Esophagus muscularis mucosa (tissue), 4 donors: ENCODE data around the gene BTG4.

Source experiments
- CTCF ChIP-seq, 3 experiments: fragments of 200-600 bp in 2 of 3; fragments of 450-650 bp in 1 of 3; sonication (generic) in 2 of 3; IDR thresholded peaks; one replicate each; pipeline ENCODE4 v1.5.1; 2017 to 2019; ENCODE audit warnings: antibody characterized with exemption in 3 of 3, mild to moderate bottlenecking in 2 of 3, moderate library complexity in 1 of 3
- EP300 ChIP-seq: sonication (generic); formaldehyde crosslinking; IDR thresholded peaks from one replicate; pipeline ENCODE4 v1.6.1; 2017; ENCODE audit warnings: antibody characterized with exemption
- POLR2A ChIP-seq: fragments of 450-650 bp; IDR thresholded peaks from one replicate; pipeline ENCODE4 v1.6.1; 2017; ENCODE audit warnings: antibody characterized with exemption, moderate library complexity, mild to moderate bottlenecking, low read depth
- POLR2AphosphoS5 ChIP-seq, 2 donors: sonication (generic); formaldehyde crosslinking; IDR thresholded peaks; one replicate each; pipeline ENCODE4 v1.6.1; 2017; ENCODE audit warnings: antibody characterized with exemption in 2 of 2

GRCh38 chr11:111532365-111532709 lies 20.2 kb upstream of the BTG4 start:
- TF ChIP-seq POLR2AphosphoS5 (IDR thresholded peaks at IDR 0.05), result no peak
- TF ChIP-seq POLR2A, result no peak
- no peak for TF ChIP-seq CTCF (IDR thresholded peaks at IDR 0.05)
- TF ChIP-seq EP300, result no peak
